Measurements from ENCODE around the gene NKAIN4.

Gene NKAIN4

GRCh38 chr20:63268671-63269439 is 14.6 kb upstream of the NKAIN4 start:
- DNase-seq (ENCODE audit: extremely low spot score), result no peak
- CTCF ChIA-PET, result no interaction called here
- POLR2A ChIA-PET, result no interaction called here
- TF ChIP-seq SP1 (IDR thresholded peaks at IDR 0.05) (no peak), CTBP1 (IDR thresholded peaks at IDR 0.05; ENCODE audit: borderline replicate concordance) (no peak), FOXA1 (IDR thresholded peaks at IDR 0.05) (no peak), ELF4 (IDR thresholded peaks at IDR 0.05) (no peak)

- ChIA-PET POLR2A (no interaction called here), CTCF (interaction anchor here (0.6 kb wide), 1 partner anchor 85 kb away, joined by 3 read pairs; no protein-coding TSS in a partner anchor)
- DNase-seq (ENCODE audit: extremely low spot score), result no peak
Measured at GRCh38 chr20:63268256-63268655, 14.0 kb upstream of the NKAIN4 start.

GRCh38 chr20:63267691-63268090 is 13.4 kb upstream of the NKAIN4 start:
- POLR2A ChIA-PET, result no interaction called here
- CTCF ChIA-PET, result interaction anchor here (0.6 kb wide), 1 partner anchor 84 kb away, joined by 3 read pairs; no protein-coding TSS in a partner anchor
- no peak for DNase-seq (ENCODE audit: extremely low spot score)
- TF ChIP-seq ZNF384 (IDR thresholded peaks at IDR 0.05) (no peak), SP1 (IDR thresholded peaks at IDR 0.05) (no peak), SUZ12 (IDR thresholded peaks at IDR 0.05) (no peak), BHLHE40 (IDR thresholded peaks at IDR 0.05; ENCODE audit: borderline replicate concordance) (no peak)

More at GRCh38 chr20:63268256-63268655, 14.0 kb upstream of the NKAIN4 start:
- TF ChIP-seq SP1 (IDR thresholded peaks at IDR 0.05), result no peak

GRCh38 chr20:63265891-63266515 is 11.7 kb upstream of the NKAIN4 start:
- no peak for DNase-seq (ENCODE audit: extremely low spot score)
- ChIA-PET CTCF (no interaction called here), POLR2A (no interaction called here)
- TF ChIP-seq L3MBTL2 (conservative IDR thresholded peaks at IDR 0.05) (no peak), SUZ12 (IDR thresholded peaks at IDR 0.05) (no peak)

GRCh38 chr20:63264519-63264918 is 10.3 kb upstream of the NKAIN4 start:
- CTCF ChIA-PET, result no interaction called here
- POLR2A ChIA-PET, result no interaction called here

GRCh38 chr20:63264000-63264399 is 9.7 kb upstream of the NKAIN4 start:
- DNase-seq (ENCODE audit: extremely low spot score), result no peak
- ChIA-PET CTCF (no interaction called here), POLR2A (no interaction called here)
- TF ChIP-seq ZNF384 (IDR thresholded peaks at IDR 0.05) (no peak), HDGF (IDR thresholded peaks at IDR 0.05; ENCODE audit: borderline replicate concordance) (no peak), NFRKB (IDR thresholded peaks at IDR 0.05) (no peak), SP1 (IDR thresholded peaks at IDR 0.05) (no peak), ARNT (IDR thresholded peaks at IDR 0.05) (no peak)

More at GRCh38 chr20:63264519-63264918, 10.3 kb upstream of the NKAIN4 start:
- no peak for DNase-seq (ENCODE audit: extremely low spot score)
- TF ChIP-seq L3MBTL2 (conservative IDR thresholded peaks at IDR 0.05) (no peak), SP1 (IDR thresholded peaks at IDR 0.05) (no peak), LEF1 (IDR thresholded peaks at IDR 0.05; ENCODE audit: borderline replicate concordance) (no peak), PKNOX1 (IDR thresholded peaks at IDR 0.05) (no peak), NFRKB (IDR thresholded peaks at IDR 0.05) (no peak), FOXM1 (IDR thresholded peaks at IDR 0.05; ENCODE audit: borderline replicate concordance) (no peak), HDGF (IDR thresholded peaks at IDR 0.05; ENCODE audit: borderline replicate concordance) (no peak), TARDBP (IDR thresholded peaks at IDR 0.05) (no peak), BHLHE40 (IDR thresholded peaks at IDR 0.05; ENCODE audit: borderline replicate concordance) (no peak), FOXK2 (IDR thresholded peaks at IDR 0.05) (no peak), ELF4 (IDR thresholded peaks at IDR 0.05) (no peak), SUZ12 (IDR thresholded peaks at IDR 0.05) (no peak), CTBP1 (IDR thresholded peaks at IDR 0.05; ENCODE audit: borderline replicate concordance) (no peak), ARNT (IDR thresholded peaks at IDR 0.05) (no peak), FOXA1 (IDR thresholded peaks at IDR 0.05) (no peak), ZNF384 (IDR thresholded peaks at IDR 0.05) (no peak)

- DNase-seq (ENCODE audit: extremely low spot score), result no peak
- CTCF ChIA-PET, result no interaction called here
- POLR2A ChIA-PET, result no interaction called here
- TF ChIP-seq FOXK2 (IDR thresholded peaks at IDR 0.05) (no peak), L3MBTL2 (conservative IDR thresholded peaks at IDR 0.05) (no peak), ARNT (IDR thresholded peaks at IDR 0.05) (no peak), SUZ12 (IDR thresholded peaks at IDR 0.05) (no peak), FOXM1 (IDR thresholded peaks at IDR 0.05; ENCODE audit: borderline replicate concordance) (no peak), ZNF384 (IDR thresholded peaks at IDR 0.05) (no peak), TARDBP (IDR thresholded peaks at IDR 0.05) (no peak), FOXA1 (IDR thresholded peaks at IDR 0.05) (no peak)
Measured at GRCh38 chr20:63262836-63263235, 8.6 kb upstream of the NKAIN4 start.

GRCh38 chr20:63261795-63262528 is 7.7 kb upstream of the NKAIN4 start:
- no peak for DNase-seq (ENCODE audit: extremely low spot score)
- POLR2A ChIA-PET, result no interaction called here
- CTCF ChIA-PET, result no interaction called here
- no peak for TF ChIP-seq FOXK2 (IDR thresholded peaks at IDR 0.05)
- TF ChIP-seq SUZ12 (IDR thresholded peaks at IDR 0.05), result no peak
